Activated B cell treated with CpG ODN at 0.5 μM for 24 hours (primary cell): ENCODE data around the gene NAALADL2. TPM values are rescaled to one million over a fixed set of nuclear protein-coding genes. Genes with fewer than 3 reads are reported as not detected.
"Not testable (repeated sequence)": the region's sequence is repeated elsewhere in the genome, so short reads cannot be mapped to it uniquely, and the experiment has no call there.

Experiments used
- ATAC-seq: fragments of 200-7000 bp; cut with Tn5 transposase; one replicate; pipeline ENCODE4 v1.10.0; 2021; ENCODE audit warnings: low read depth, mild to moderate bottlenecking, moderate library complexity
- CTCF ChIA-PET: fragments of 350-600 bp; sonication (Branson Sonifier 250); formaldehyde crosslinking; loops from one replicate; lab custom pipeline; 2021; ENCODE audit warnings: antibody characterized with exemption; lab: Charles Lee
- POLR2A ChIA-PET: fragments of 350-600 bp; sonication (Branson Sonifier 250); formaldehyde crosslinking; loops from one replicate; lab custom pipeline; 2021; ENCODE audit warnings: antibody characterized with exemption; lab: Charles Lee
- DNase-seq: peaks from one replicate; pipeline ENCODE4 v3.0.0; 2022
- H3K27ac Mint-ChIP-seq: one replicate; pipeline ENCODE4 v1.8.0; 2020; ENCODE audit warnings: mixed read lengths
- H3K27me3 Mint-ChIP-seq: one replicate; pipeline ENCODE4 v1.8.0; 2021; ENCODE audit warnings: mixed read lengths
- H3K36me3 Mint-ChIP-seq: one replicate; pipeline ENCODE4 v1.8.0; 2021; ENCODE audit warnings: low read depth, mixed read lengths
- H3K4me1 Mint-ChIP-seq: one replicate; pipeline ENCODE4 v1.8.0; 2021; ENCODE audit warnings: mixed read lengths
- H3K4me3 Mint-ChIP-seq: one replicate; pipeline ENCODE4 v1.8.0; 2020; ENCODE audit warnings: mild to moderate bottlenecking, mixed read lengths
- H3K9me3 Mint-ChIP-seq: one replicate; pipeline ENCODE4 v1.8.0; 2020; ENCODE audit warnings: mixed read lengths
- intact Hi-C: fragments of 100-400 bp; cut with micrococcal nuclease; formaldehyde crosslinking; loops from one replicate; pipeline ENCODE4 v1.15.1; 2024
- total RNA-seq: library from RNA; stranded (reverse); gene quantifications from 2 replicates; pipeline ENCODE4 v1.2.3, GENCODE V29; 2022
- TF ChIP-seq, protein P1 (sequence below): fragments of 200-600 bp; IDR thresholded peaks from one replicate; pipeline ENCODE4 v1.8.0; 2022; ENCODE audit warnings: antibody characterized with exemption, mild to moderate bottlenecking

Gene NAALADL2
- total RNA-seq, 1 donor from 2014 or later: not detected

DNA sequence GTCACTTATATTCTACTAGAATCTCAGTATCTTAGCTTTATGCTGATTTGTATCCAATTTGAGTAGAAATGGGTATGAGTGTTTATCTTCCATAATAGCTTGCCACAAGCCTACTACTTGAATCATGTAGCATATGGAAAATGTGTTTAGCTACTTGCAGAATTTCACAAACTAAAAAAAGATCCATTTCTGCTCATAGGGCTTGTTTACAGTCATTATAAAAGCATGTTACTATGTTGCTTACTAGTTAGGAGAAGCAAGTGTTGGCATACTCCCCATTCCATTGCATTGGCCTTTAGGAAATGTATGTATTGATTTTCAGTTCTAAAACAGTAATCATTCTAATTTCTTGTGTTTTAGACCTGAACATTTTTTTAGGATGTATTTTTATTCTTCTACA is 939.2 kb downstream of the NAALADL2 start:
- TF ChIP-seq, protein P1, sequence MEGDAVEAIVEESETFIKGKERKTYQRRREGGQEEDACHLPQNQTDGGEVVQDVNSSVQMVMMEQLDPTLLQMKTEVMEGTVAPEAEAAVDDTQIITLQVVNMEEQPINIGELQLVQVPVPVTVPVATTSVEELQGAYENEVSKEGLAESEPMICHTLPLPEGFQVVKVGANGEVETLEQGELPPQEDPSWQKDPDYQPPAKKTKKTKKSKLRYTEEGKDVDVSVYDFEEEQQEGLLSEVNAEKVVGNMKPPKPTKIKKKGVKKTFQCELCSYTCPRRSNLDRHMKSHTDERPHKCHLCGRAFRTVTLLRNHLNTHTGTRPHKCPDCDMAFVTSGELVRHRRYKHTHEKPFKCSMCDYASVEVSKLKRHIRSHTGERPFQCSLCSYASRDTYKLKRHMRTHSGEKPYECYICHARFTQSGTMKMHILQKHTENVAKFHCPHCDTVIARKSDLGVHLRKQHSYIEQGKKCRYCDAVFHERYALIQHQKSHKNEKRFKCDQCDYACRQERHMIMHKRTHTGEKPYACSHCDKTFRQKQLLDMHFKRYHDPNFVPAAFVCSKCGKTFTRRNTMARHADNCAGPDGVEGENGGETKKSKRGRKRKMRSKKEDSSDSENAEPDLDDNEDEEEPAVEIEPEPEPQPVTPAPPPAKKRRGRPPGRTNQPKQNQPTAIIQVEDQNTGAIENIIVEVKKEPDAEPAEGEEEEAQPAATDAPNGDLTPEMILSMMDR: no peak
- POLR2A ChIA-PET: no interaction called here
- Mint-ChIP-seq H3K27ac (no peak overlapping the region), H3K27me3 (no peaks in the 10 kb centered on the region), H3K9me3 (peaks cover 3% of the 10 kb centered on the region), H3K36me3 (no peaks in the 10 kb centered on the region), H3K4me3 (no peak overlapping the region), H3K4me1 (no peaks in the 10 kb centered on the region)
- DNase-seq: no peak
- CTCF ChIA-PET: no interaction called here
- ATAC-seq: no peak
- intact Hi-C loops: no loop called here

DNA sequence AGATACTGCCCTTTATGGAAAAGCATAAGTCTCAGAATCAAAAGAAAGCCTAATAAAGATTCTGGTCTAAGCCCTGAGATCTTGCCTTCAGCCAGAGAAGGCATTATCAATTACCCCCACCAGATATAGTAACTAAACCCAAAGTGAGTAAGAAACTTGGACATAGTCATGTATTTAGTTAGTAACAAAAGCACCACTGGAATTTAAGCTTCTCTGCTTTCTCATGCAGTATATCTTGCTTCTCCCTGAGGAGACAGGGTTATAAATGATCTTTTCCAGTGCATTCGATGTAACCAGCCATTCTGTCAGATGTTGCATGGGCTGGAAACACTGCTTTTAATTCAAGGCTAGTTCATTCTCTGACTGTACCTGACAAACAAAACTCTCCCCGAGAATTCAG is 946.7 kb downstream of the NAALADL2 start:
- H3K9me3 Mint-ChIP-seq: no peaks in the 10 kb centered on the region
- intact Hi-C loops: no loop called here
- TF ChIP-seq, protein P1: no peak

DNA sequence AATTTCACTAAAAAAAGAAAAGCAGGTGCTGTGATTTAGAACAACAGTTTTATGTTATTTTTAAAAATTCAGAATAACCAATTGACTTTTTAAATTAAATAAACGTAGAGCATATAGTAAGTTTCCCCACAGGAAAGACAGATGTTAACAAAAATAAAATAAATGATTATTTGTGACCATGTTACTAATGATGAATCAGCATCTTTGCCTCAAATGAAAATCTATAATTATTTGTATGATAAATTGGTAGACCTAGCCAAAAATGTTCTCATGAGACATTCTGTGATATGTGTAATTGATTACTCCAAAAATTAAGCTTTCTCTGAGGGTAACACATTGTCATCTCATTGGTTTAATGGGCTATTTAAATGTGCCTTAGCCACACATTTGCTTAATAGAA is 948.0 kb downstream of the NAALADL2 start:
- no peak for DNase-seq
- H3K36me3 Mint-ChIP-seq: no peaks in the 10 kb centered on the region
- intact Hi-C loops: no loop called here
- no peak for ATAC-seq
- TF ChIP-seq, protein P1: no peak
- ChIA-PET CTCF (no interaction called here), POLR2A (no interaction called here)
- no peak overlapping the region for H3K4me3 Mint-ChIP-seq
- H3K9me3 Mint-ChIP-seq: no peaks in the 10 kb centered on the region
- H3K27ac Mint-ChIP-seq: no peak overlapping the region
- H3K27me3 Mint-ChIP-seq: no peaks in the 10 kb centered on the region
- no peaks in the 10 kb centered on the region for H3K4me1 Mint-ChIP-seq

More for the DNA sequence above, 946.7 kb downstream of the NAALADL2 start:
- Mint-ChIP-seq H3K4me1 (no peaks in the 10 kb centered on the region), H3K27ac (no peak overlapping the region), H3K4me3 (no peak overlapping the region), H3K36me3 (no peaks in the 10 kb centered on the region), H3K27me3 (no peaks in the 10 kb centered on the region)
- ATAC-seq (no peak), DNase-seq (no peak)
- POLR2A ChIA-PET: no interaction called here
- CTCF ChIA-PET: no interaction called here

DNA sequence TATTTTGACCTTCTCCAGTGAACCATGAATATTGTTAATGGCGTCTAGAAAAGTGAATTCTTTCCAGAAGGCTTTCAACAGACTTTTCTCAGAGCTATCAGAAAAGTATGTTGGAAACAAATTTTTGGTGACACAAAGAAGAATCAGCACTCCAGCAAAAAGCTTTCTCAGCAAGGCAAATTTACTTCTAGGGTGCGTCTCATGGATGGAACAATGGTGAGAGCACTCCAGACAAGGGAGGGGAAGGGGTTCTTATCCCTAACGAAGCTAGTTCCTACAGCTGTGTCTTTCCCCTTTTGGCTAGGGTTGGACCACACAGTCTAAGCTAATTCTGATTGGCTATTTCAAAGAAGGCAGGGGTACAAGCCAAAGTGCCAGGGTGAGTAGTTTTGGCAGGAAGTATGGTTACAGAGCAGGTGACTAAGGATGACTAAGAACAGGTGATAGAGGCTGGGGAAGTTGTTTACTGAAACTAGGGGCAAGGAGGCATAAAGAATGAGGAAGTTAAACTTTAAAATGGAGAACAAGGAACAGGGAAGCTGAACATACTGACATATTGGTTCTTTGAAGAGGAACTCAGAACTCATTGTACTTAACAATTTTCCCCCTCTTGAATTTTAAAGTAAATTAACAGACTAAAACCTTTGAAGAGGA is 959.8 kb downstream of the NAALADL2 start:
- H3K4me3 Mint-ChIP-seq: no peak overlapping the region
- TF ChIP-seq, protein P1: no peak
- intact Hi-C loops: no loop called here
- POLR2A ChIA-PET: no interaction called here
- ATAC-seq (no peak), DNase-seq (no peak)
- H3K9me3 Mint-ChIP-seq: peaks cover 26% of the 10 kb centered on the region
- CTCF ChIA-PET: no interaction called here
- H3K36me3 Mint-ChIP-seq: no peaks in the 10 kb centered on the region
- H3K27me3 Mint-ChIP-seq: no peaks in the 10 kb centered on the region
- peaks cover 10% of the 10 kb centered on the region for H3K4me1 Mint-ChIP-seq
- H3K27ac Mint-ChIP-seq: peak overlapping the region; percentile 1

DNA sequence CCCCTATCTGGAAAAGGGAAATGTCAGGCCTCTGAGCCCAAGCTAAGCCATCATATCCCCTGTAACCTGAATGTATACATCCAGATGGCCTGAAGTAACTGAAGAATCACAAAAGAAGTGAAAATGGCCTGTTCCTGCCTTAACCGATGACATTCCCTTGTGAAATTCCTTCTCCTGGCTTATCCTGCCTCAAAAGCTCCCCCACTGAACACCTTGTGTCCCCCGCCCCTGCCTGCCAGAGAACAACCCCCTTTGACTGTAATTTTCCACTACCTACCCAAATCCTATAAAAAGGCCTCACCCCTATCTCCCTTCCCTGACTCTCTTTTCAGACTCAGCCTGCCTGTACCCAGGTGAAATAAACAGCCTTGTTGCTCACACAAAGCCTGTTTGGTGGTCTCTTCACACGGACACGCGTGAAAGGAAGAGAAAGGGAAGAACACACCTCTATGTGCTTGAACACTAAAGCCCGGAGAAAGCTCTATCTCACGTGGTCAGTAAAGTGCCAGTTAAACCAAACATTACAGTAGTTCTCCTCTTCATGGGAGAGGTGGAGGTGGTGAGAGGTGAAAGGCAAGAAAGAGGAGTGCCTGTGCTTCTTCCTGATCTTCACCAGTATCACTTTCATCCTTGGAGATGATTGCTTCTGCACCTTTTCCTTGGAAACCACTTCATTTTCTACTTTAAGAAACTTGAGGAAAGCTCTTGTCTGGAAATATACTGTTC is 963.8 kb downstream of the NAALADL2 start:
- H3K27ac Mint-ChIP-seq, H3K4me3 Mint-ChIP-seq, ATAC-seq, DNase-seq, intact Hi-C loops, H3K27me3 Mint-ChIP-seq, H3K4me1 Mint-ChIP-seq, H3K36me3 Mint-ChIP-seq, CTCF ChIA-PET, POLR2A ChIA-PET: not testable (repeated sequence)
- H3K9me3 Mint-ChIP-seq: peaks cover 15% of the 10 kb centered on the region

DNA sequence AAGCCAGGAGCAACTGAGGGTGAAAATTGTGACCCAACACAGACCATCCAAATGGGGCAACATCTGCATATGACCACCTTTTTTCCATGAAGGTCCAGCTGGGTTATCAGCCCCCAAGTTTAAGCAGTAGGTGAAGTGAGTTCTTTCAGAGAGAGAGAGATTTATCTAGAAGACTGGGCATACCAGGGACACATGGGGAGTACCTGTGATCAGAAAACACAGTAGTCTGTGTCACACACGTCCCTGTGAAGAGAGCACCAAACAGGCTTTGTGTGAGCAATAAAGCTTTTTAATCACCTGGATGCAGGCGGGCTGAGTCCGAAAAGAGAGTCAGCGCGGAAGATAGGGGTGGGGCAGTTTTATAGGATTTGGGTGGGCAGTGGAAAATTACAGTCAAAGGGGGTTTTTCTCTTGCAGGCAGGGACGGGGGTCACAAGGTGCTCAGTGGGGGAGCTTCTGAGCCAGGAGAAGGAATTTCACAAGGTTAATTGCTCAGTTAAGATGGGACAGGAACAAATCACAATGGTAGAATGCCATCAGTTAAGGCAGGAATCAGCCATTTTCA is 966.0 kb downstream of the NAALADL2 start:
- intact Hi-C loops, H3K9me3 Mint-ChIP-seq, H3K4me3 Mint-ChIP-seq, H3K27ac Mint-ChIP-seq, DNase-seq, CTCF ChIA-PET, POLR2A ChIA-PET, H3K4me1 Mint-ChIP-seq, H3K36me3 Mint-ChIP-seq, ATAC-seq, H3K27me3 Mint-ChIP-seq: not testable (repeated sequence)
